HL-60 (cell line): Measurements from ENCODE around the gene IL23R.

Experiments
- DNase-seq, 2 experiments: peaks; one replicate each; pipeline ENCODE4 v3.0.0-alpha.2; 2010 to 2020; ENCODE audit warnings: low read depth in 1 of 2, low spot score in 1 of 2
- H3K27ac ChIP-seq: fragments of 250-450 bp; sonication (Bioruptor Pico); replicated peaks from 2 replicates; pipeline ENCODE4 v1.5.1; 2020; ENCODE audit warnings: mild to moderate bottlenecking, moderate library complexity
- H3K27me3 ChIP-seq: fragments of 250-450 bp; sonication (Bioruptor Pico); 2 replicates; pipeline ENCODE4 v1.5.1; 2021; ENCODE audit warnings: mild to moderate bottlenecking, moderate library complexity; ENCODE audit not compliant: insufficient read depth, poor library complexity, severe bottlenecking
- H3K4me3 ChIP-seq: replicated peaks from 2 replicates; pipeline ENCODE4 v1.5.1; 2011; ENCODE audit warnings: mild to moderate bottlenecking, control low read depth, low read length; ENCODE audit not compliant: insufficient read depth
- CTCF ChIP-seq: IDR thresholded peaks from one replicate; pipeline ENCODE4 v1.5.1; 2011; ENCODE audit warnings: low read length, control low read depth, inconsistent platforms; ENCODE audit not compliant: insufficient read depth
- GABPA ChIP-seq: IDR thresholded peaks from 2 replicates; pipeline ENCODE4 v1.6.1; 2012; ENCODE audit warnings: low read depth
- POLR2AphosphoS5 ChIP-seq: IDR thresholded peaks from 2 replicates; pipeline ENCODE4 v1.6.1; 2012; ENCODE audit warnings: low read depth
- REST ChIP-seq: IDR thresholded peaks from 2 replicates; pipeline ENCODE4 v1.6.1; 2012; ENCODE audit warnings: low read depth; ENCODE audit not compliant: insufficient replicate concordance
- SPI1 ChIP-seq: IDR thresholded peaks from 2 replicates; pipeline ENCODE4 v1.6.1; 2012; ENCODE audit warnings: low read depth, mild to moderate bottlenecking, borderline replicate concordance

Gene IL23R

DNA sequence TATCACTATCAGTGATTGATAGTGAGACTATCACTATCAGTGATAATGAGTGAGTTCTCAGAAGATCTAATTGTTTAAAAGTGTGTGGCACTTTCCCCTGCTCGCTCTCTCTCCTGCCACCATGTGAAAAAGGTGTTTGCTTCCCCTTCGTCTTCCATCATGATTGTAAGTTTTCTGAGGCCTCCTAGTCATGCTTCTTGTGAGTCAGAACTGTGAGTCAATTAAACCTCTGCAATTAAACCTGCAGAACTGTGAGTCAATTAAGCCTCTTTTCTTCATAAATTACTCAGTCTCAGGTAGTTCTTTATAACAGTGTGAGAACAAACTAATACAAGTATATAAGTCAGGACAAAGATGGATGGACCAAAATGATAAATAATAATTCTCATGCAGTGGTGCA is 7.0 kb upstream of the IL23R start:
- DNase-seq = no peak
- TF ChIP-seq POLR2AphosphoS5 (no peak), CTCF (no peak), GABPA (no peak), SPI1 (no peak), REST (no peak)
- H3K4me3 ChIP-seq = no peak overlapping the region
- H3K27me3 ChIP-seq = no peaks in the 10 kb centered on the region
- no peak overlapping the region for H3K27ac ChIP-seq

- H3K27ac ChIP-seq = no peak overlapping the region
- H3K4me3 ChIP-seq = no peak overlapping the region
- no peak for DNase-seq
- TF ChIP-seq REST (no peak), CTCF (no peak), SPI1 (no peak), POLR2AphosphoS5 (no peak), GABPA (no peak)
- H3K27me3 ChIP-seq = no peaks in the 10 kb centered on the region
These were observed 3.3 kb upstream of the IL23R start for GRCh38 chr1:67162954-67163353.

GRCh38 chr1:67165468-67166041 is 699 bp upstream of the IL23R start:
- H3K27me3 ChIP-seq = no peaks in the 10 kb centered on the region
- no peak overlapping the region for H3K27ac ChIP-seq
- no peak for DNase-seq
- H3K4me3 ChIP-seq = no peak overlapping the region
- TF ChIP-seq CTCF (no peak), GABPA (no peak), SPI1 (no peak), POLR2AphosphoS5 (no peak), REST (no peak)
